OCI-LY3 (cell line): ENCODE measurements around the gene CDC45.

ENCODE experiments used
- H2AFZ ChIP-seq: fragments of 200-600, 300-600 bp; shearing (Covaris generic); 2 replicates; pipeline ENCODE4 v1.6.0; 2014; ENCODE audit warnings: antibody characterized with exemption, low read depth, low read length
- H3K27ac ChIP-seq: fragments of 200-600, 300-600 bp; sonication (generic); 2 replicates; pipeline ENCODE4 v1.5.1; 2014; ENCODE audit warnings: mild to moderate bottlenecking, low read length, moderate library complexity, mixed read lengths
- H3K27me3 ChIP-seq: fragments of 200-600, 300-600 bp; sonication (generic); 2 replicates; pipeline ENCODE4 v1.6.1; 2014; ENCODE audit warnings: low read depth, low read length, mixed read lengths
- H3K36me3 ChIP-seq: fragments of 200-600, 300-600 bp; sonication (generic); replicated peaks from 2 replicates; pipeline ENCODE3; 2014; ENCODE audit warnings: low read depth, low read length, mixed read lengths
- H3K4me1 ChIP-seq: fragments of 300-600, 200-600 bp; sonication (generic); 2 replicates; pipeline ENCODE4 v1.6.1; 2014; ENCODE audit warnings: low read length, mixed read lengths
- H3K4me2 ChIP-seq: fragments of 200-600, 300-600 bp; sonication (generic); 2 replicates; pipeline ENCODE4 v1.6.1; 2014; ENCODE audit warnings: low read length, mixed read lengths
- H3K4me3 ChIP-seq: fragments of 300-600, 200-600 bp; sonication (generic); 2 replicates; pipeline ENCODE4 v1.5.1; 2014; ENCODE audit warnings: antibody characterized with exemption, mild to moderate bottlenecking, low read length, moderate library complexity
- H3K79me2 ChIP-seq: fragments of 300-600, 200-600 bp; shearing (Covaris generic); 2 replicates; pipeline ENCODE4 v1.6.1; 2014; ENCODE audit warnings: mild to moderate bottlenecking, low read length, mixed read lengths
- H3K9ac ChIP-seq: fragments of 300-600, 200-600 bp; shearing (Covaris generic); 2 replicates; pipeline ENCODE4 v1.6.0; 2014; ENCODE audit warnings: mild to moderate bottlenecking, low read length, moderate library complexity
- H3K9me3 ChIP-seq: fragments of 200-600, 300-600 bp; shearing (Covaris generic); 2 replicates; pipeline ENCODE4 v1.6.1; 2014; ENCODE audit warnings: low read length, mixed read lengths; ENCODE audit not compliant: insufficient read depth
- H4K20me1 ChIP-seq: fragments of 200-600, 300-600 bp; sonication (generic); 2 replicates; pipeline ENCODE4 v1.6.1; 2016; ENCODE audit warnings: low read length, mixed read lengths; ENCODE audit not compliant: insufficient read depth
- EZH2phosphoT487 ChIP-seq: fragments of 200-600 bp; shearing (Covaris generic); IDR thresholded peaks from 2 replicates; pipeline ENCODE4 v1.6.1; 2018; ENCODE audit warnings: antibody characterized with exemption, mixed run types, low read depth
- TF ChIP-seq, protein P1 (sequence below): fragments of 200-600, 300-600 bp; sonication (generic); IDR thresholded peaks from 2 replicates; pipeline ENCODE4 v1.5.1; 2014; ENCODE audit warnings: antibody characterized with exemption, low read length, low read depth

The CDC45 gene

GRCh38 chr22:19516378-19517170, 36.9 kb downstream of the CDC45 start:
- Histone ChIP-seq H3K4me1 (no peaks in the 10 kb centered on the region), H3K27me3 (no peaks in the 10 kb centered on the region), H3K36me3 (peaks cover 49% of the 10 kb centered on the region), H3K4me3 (no peak overlapping the region), H4K20me1 (no peaks in the 10 kb centered on the region; the same call in 1 of the 2 replicates), H3K79me2 (no peaks in the 10 kb centered on the region), H3K9me3 (no peaks in the 10 kb centered on the region), H3K27ac (no peak overlapping the region), H3K4me2 (no peak overlapping the region), H3K9ac (no peak overlapping the region), H2AFZ (no peak overlapping the region)
- TF ChIP-seq EZH2phosphoT487: no peak
- TF ChIP-seq, protein P1, sequence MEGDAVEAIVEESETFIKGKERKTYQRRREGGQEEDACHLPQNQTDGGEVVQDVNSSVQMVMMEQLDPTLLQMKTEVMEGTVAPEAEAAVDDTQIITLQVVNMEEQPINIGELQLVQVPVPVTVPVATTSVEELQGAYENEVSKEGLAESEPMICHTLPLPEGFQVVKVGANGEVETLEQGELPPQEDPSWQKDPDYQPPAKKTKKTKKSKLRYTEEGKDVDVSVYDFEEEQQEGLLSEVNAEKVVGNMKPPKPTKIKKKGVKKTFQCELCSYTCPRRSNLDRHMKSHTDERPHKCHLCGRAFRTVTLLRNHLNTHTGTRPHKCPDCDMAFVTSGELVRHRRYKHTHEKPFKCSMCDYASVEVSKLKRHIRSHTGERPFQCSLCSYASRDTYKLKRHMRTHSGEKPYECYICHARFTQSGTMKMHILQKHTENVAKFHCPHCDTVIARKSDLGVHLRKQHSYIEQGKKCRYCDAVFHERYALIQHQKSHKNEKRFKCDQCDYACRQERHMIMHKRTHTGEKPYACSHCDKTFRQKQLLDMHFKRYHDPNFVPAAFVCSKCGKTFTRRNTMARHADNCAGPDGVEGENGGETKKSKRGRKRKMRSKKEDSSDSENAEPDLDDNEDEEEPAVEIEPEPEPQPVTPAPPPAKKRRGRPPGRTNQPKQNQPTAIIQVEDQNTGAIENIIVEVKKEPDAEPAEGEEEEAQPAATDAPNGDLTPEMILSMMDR: no peak

GRCh38 chr22:19517171-19517500, 37.4 kb downstream of the CDC45 start:
- Histone ChIP-seq H2AFZ (no peak overlapping the region), H4K20me1 (no peaks in the 10 kb centered on the region; the same call in 1 of the 2 replicates), H3K4me1 (no peaks in the 10 kb centered on the region), H3K4me2 (no peak overlapping the region), H3K27me3 (no peaks in the 10 kb centered on the region), H3K79me2 (no peaks in the 10 kb centered on the region), H3K27ac (no peak overlapping the region), H3K9ac (no peak overlapping the region), H3K4me3 (no peak overlapping the region), H3K9me3 (no peaks in the 10 kb centered on the region), H3K36me3 (peaks cover 47% of the 10 kb centered on the region)
- no peak for TF ChIP-seq EZH2phosphoT487
- TF ChIP-seq, protein P1: no peak

- Histone ChIP-seq H3K79me2 (no peaks in the 10 kb centered on the region), H3K4me3 (no peak overlapping the region), H2AFZ (no peak overlapping the region), H3K4me2 (no peak overlapping the region), H3K9me3 (no peaks in the 10 kb centered on the region), H3K27ac (no peak overlapping the region), H3K36me3 (peaks cover 37% of the 10 kb centered on the region), H4K20me1 (no peaks in the 10 kb centered on the region), H3K27me3 (0 out of 2 replicates have a peak, but pooled peaks cover under 1% of the 10 kb centered on the region), H3K4me1 (no peaks in the 10 kb centered on the region), H3K9ac (no peak overlapping the region)
- TF ChIP-seq, protein P1: no peak
Observed at GRCh38 chr22:19517919-19518611, 38.3 kb downstream of the CDC45 start.

- Histone ChIP-seq H2AFZ (no peak overlapping the region), H3K4me1 (no peaks in the 10 kb centered on the region), H3K4me3 (no peak overlapping the region), H3K27ac (no peak overlapping the region), H3K9ac (no peak overlapping the region), H3K4me2 (no peak overlapping the region), H3K27me3 (0 out of 2 replicates have a peak, but pooled peaks cover 6% of the 10 kb centered on the region), H3K9me3 (no peaks in the 10 kb centered on the region), H3K79me2 (no peaks in the 10 kb centered on the region), H4K20me1 (no peaks in the 10 kb centered on the region), H3K36me3 (peaks cover 32% of the 10 kb centered on the region)
- TF ChIP-seq, protein P1: no peak
- no peak for TF ChIP-seq EZH2phosphoT487
Observed at GRCh38 chr22:19518635-19519034, 38.9 kb downstream of the CDC45 start.
